Activated gamma-delta T cell treated with Interleukin-2 at 50 U/mL for 16 hours (primary cell): ENCODE measurements around the gene COX6B2.
"Not testable (repeated sequence)": the region's sequence is repeated elsewhere in the genome, so short reads cannot be mapped to it uniquely, and the experiment has no call there.

Source experiments
- DNase-seq: peaks from one replicate; pipeline ENCODE4 v3.0.0-alpha.2; 2020

COX6B2 gene

DNA sequence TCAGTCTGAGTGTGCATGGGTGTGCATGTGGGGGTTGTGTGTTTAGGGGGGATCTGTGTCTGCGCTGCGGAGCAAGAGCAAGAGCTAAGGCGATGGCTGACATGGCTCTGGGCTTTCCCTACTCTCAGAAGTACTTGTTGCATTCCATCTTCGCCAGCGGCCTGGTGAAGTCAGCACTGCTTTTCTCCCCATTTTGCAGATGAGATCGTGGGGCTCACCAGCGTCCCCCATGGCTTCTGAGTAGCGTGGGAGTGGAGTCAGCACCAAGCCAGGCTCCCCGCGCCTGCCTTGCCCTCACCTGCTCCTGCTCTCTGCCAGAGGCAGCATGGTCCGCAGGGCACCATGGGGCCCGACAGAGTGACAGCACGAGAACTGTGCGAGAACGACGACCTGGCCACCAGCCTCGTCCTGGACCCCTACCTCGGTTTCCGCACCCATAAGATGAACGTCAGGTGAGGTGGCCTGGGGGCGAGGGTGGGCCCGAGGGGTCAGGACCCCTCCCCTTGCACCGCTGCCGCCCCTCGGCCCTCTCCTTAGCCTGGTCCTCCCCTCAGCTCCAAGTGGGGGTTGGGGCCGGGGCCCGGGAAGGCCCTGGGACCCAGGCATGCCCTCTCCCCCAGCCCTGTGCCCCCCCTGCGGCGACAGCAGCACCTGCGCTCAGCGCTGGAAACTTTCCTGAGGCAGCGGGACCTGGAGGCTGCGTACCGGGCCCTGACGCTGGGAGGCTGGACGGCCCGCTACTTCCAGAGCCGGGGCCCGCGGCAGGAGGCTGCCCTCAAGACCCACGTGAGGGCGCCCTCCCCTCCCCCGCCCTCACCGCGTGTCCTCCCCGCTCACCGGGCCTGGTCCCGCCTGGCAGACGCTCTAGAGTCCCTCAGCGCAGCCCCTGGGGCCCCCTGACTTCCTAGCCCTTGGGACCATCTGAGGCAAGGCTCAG, 12.7 kb downstream of the COX6B2 start:
- DNase-seq = no peak

DNA sequence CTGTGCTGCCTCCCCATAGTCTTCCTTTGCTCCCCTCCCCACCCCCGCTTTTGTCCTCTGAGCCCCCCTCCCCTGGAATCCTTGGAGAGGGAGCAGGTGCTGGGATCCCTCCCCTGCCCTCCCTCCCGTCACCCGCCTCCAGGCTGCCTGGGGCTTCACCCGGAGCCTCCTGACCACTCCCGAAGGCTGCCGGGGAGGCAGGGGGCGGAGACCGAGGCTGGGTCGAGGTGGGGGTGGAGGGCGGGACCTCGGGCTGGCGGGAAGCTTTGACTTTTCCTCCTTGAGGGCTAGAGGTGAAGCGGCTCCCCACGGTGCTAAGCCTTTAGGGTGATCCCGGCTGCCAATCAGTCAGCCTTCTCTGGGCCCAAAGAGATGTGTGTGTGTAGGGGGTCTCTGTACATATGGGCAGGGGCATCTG, 13.3 kb downstream of the COX6B2 start:
- DNase-seq = no peak

DNA sequence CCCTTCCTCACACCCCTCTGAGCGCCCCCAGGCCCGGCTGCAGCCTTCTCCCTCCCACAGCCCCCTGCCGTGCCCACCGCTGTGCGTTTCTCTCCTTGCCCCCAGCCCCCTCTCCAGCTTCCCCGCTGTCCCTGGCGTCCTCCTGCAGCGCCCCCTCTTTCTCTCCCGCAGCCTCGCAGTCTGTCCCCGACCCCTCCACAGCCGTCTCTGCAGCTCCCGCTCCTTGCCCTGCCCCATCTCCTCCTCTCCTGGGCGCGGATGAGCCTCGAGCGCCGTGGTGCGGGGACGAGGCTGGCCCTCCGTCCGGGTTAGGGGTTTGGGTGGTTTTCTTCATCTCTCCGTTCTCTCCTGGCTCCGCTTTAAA, 13.8 kb downstream of the COX6B2 start:
- no peak for DNase-seq

DNA sequence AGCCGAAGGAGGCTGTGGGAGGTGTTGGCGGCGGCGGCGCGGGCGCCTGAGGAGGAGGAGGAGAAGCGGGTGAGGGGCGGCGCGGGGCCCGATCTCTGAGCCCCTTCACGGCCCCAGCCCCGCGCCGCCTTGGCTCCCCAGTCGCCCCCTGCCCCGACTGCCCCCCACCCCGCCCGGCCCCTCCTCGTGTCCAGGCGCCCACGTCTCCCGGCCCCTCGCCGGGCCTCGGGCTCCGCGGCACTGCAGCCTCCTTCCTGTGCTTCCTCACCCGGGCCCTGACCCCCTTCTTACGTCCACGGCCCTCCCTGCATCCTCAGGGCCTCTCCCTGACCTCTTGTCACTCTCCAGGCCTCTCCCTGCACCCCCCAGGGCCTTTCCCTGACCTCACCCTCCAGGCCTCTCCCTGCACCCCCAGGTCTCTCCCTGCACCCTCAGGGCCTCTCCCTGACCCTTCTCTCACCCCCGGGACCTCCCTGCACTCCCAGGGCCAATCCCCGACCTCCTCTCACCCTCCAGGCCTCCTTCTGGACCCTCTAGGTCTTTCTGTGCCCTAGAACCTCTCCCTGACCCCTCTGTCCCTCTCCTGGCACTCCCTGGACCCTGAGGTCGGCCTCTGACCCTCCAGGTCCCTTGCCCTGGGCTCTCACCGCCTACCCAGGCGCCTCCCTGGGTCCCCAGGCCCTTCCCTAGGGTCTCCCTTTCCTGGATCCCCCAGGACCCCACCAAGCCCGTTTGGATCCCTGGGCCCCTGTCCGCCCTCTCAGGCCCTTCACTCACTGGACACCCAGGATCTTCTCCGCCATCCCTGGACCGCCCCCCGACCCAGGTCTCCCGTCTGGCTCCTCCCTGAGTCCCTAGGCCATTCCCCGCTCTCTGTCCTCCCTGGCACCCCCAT, 14.4 kb downstream of the COX6B2 start:
- no peak for DNase-seq

DNA sequence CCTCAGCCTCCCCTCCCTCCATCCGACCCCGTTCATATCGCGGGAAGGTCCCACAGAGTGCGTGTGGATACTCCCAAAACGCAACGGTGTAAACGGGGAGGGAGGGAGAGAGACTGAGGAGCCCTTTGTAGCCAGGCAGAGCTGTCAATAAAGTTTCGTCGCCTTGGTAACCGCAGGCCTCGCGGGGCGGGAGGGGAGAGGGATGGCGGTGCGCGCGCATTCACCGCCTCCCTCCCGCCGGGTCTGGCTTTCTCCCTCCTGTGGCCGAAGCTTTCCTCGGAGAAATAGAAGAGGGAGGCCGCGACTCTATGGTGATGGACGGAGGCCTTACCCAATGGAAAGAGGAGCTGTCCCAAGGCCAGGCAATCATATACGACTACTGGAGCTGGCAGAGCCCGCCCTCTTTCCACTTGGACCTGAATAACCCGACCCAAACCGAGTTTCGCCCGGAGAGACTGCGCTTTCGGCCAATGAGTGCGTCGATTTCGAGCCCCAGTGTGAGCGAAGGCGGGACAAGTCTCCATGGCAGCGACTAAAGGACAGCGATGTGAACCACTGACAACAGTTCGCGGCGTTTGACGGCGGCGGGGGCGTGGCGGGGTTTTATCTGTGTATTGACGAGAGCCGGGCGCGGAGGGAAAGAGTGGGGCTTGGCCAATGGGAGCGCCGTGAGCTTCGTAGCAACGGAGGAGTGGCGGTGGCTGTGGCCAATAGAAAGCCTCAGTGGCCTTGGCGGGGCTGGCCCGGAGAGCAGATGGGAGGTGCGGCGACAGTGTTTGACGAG, 15.2 kb downstream of the COX6B2 start, which contains the start of gene KMT5C:
KMT5C (plus strand) TSS at position 772 of the 784 bp plus-strand sequence. CDS start 2,061 bp downstream, outside the sequence.
- DNase-seq = peak; percentile 100

DNA sequence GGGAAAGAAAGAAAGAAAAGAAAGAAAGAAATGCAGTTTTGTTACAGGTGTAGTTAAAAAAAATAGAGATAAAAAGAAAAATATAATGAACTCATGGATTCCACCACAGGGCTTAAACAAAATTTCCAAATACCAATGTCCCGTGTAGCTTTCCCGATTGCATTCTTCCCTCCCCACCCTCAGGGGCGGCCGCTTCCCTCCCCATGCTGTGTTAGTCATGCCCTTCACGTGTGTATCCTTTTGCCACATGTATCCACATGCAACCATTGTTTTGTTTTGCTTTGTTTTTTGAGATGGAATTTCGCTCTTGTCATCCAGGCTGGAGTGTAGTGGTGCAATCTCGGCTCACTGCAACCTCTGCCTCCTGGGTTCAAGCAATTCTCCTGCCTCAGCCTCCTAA, 18.4 kb downstream of the COX6B2 start:
- DNase-seq = no peak

DNA sequence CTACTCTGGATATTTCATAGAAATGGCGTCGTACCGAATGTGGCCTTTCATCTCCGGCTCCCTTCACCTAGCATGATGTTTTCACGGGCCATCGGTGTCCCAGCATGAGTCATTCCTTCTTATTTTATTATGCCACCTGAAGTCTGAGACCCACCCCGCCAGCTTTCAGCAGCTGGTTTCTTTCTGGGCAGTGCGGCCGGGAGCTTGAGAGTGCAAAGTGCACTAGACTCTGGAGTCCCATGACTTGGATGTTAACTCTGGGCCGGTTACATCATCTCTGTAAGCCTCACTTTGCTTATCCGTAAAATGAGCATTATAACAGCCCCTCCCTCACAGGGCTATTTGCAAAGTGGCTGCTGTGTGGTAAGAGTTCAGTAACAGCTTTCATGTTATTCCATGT, 20.6 kb downstream of the COX6B2 start:
- no peak for DNase-seq

DNA sequence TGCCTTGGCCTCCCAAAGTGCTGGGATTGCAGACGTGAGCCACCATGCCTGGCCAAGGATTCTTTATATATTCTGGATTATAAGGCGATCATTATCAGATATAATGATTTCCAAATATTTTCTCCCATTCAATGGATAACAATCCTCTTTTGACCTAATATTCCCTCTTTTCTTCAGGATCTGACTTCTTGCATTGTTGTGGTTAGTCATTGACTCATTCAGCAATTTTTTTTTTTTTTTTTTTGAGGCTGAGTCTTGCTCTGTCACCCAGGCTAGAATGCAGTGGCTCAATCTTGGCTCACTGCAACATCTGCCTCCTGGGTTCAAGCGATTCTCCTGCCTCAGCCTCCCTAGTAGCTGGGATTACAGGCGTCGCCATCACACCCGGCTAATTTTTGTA, 24.7 kb downstream of the COX6B2 start:
- DNase-seq = not testable (repeated sequence)

DNA sequence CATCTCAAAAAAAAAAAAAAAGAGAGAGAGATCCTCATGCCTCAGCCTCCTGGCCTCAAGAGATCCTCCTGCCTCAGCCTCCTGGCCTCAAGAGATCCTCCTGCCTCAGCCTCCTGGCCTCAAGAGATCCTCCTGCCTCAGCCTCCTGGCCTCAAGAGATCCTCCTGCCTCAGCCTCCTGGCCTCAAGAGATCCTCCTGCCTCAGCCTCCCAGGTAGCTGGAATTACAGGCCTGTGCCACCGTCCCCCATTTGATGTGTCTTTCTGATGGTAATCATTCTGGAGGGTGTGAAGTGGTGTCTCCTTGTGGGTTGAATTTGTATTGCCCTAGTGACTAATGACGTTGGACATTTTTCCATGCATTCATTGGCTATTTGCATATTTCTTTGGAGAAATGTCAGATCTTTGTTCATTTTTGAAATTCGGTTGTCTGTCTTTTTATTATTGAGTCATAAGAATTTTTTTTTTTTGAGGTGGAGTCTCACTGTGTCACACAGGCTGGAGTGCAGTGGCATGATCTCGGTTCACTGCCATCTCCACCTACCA, 25.7 kb downstream of the COX6B2 start:
- DNase-seq = not testable (repeated sequence)

DNA sequence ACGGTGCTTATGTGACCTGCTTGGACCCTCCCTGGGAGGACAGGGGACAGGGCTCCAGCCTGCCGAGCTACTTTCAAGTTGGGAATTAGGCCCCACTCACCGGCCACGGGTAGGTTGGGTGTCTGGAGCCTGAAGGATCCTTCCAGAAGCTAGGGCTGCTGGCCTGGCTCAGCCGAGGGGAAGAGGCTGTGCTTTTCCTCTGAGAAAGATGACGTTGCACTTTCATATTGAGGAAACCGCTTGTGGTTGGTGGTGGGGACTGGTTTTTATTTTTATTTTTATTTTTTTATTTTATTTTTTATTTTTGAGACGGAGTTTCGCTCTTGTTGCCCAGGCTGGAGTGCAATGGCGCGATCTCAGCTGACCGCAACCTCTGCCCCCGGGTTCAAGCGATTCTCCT, 29.3 kb downstream of the COX6B2 start, which contains the start of gene TMEM150B:
TMEM150B (minus strand) TSS at position 170 of the 400 bp plus-strand sequence. CDS start 4,305 bp downstream, outside the sequence.
- no peak for DNase-seq

DNA sequence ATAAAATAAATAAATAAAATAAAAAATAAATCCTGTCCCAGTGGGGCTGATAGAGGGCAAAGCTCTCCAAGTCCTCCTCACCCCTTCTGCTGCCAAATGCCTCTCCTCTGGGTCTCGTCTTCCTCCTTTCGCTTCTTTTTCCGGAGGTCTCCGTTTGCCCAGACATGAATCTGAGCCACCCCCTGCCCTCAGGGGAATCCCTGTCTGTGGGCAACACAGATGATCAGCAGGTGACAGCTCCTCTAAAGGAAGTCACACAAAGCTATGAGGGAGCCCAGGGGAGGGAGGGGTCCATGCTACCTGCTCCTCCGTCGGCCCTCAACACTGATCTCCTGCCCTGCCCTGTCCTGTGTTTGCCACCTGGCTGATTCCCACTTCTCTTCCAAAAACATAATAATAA, 29.9 kb downstream of the COX6B2 start:
- no peak for DNase-seq

DNA sequence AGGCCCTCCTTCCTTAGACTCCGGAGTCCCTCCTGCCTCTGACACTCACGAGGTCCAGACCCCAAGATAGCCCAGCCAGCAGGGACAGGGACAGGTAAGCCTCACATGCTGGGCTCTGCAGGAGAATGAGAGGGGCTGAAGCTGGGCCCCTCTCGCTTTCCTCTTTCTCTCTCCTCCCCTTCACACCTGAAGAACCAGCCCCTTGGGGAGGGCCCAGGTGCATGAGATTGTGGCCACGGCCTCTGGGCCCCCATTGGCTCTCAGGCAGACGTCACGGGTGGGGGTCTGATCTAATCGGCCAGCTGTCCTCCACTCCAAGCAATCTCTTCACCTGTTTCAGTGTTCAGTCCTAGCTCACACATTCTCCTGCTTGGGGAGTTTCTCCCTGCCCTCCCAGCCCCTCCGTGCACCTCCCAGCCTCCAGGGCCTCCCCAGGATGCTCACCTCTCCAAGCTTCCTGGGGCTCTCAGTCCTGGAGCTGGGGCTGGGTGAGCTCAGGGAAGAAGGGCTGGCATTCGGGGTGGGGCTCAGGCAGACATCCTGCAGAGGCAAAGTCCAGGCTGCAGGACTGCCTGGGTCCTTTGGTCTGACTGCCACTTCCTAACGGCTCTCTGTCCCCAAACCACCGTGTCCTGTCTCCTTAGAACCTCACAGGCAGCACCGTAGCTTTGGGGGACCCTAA, 32.2 kb downstream of the COX6B2 start:
- no peak for DNase-seq

DNA sequence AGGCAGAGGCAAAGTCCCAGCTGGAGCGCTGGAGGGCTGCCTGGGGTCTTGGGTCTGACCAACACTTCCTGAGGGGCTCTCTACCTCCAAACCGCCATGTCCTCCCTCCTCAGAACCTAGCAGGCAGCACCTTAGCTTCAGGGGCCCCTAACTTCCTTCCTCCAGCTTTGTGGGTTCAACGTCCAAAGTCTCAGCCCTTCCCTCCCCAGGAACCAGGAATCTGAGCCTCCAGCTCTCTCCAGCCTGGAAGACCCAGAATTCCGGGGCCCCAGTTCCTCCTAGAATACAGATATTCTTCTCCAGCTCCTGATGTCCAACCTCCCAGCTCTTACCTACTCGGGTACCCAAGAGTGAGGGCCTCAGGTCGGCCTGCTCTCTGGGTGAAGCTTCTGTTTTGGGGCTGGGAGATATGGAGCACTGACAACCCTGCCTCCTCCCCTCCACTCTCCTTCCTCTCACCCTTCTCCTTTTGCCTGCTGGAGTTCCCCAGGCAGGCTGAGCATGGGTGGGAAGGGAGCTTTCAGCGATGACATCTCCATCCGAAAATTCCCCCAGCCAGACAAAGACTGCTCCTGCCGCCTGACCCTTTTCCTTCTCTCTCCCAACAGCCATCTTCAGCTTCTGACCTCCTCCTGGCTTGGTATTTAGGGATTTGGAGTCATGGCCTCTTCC, 32.9 kb downstream of the COX6B2 start:
- no peak for DNase-seq

DNA sequence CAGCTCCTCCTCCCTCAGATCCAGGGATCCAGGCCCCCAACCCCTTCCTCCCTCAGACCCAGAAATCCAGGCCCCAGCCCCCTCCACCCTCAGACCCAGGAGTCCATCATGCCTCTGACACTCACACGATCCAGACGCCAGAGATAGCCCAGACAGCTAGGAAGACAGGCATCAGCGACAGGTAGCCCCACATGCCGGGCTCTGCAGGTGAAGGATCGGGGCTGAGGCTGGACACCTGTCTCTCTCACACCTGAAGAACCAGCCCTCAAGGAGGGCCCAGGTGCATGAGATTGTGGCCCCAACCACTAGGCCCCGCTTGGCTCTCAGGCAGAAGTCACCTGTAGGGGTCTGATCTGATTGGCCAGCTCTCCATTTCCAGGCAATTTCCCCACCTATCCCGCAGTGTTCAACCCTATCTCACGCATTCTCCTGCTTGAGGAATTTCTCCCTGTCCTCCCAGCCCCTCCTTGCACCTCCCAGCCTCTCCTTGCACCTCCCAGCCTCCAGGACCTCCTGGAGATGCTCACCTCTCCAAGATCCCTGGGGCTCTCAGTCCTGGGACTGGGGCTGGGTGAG, 33.6 kb downstream of the COX6B2 start:
- no peak for DNase-seq

DNA sequence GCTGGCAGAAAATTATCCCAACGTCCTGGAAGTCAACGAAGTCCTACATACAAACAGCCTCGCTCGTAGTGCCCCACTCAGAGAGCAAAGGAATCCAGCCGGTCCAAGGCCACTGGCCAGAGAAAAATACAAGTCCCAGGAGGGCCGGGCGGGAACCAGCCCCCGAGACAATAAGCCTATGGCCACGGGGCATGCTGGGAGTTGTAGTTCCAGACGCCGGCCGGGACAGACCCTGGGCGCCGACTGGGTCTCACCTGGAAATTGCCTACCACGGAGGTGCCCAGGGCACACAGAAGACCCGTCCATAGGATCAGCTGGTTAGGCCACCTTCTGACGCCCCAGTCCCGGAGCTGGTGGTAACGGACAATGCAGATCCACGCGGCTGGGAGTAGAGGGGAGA, 34.7 kb downstream of the COX6B2 start:
- DNase-seq = no peak

DNA sequence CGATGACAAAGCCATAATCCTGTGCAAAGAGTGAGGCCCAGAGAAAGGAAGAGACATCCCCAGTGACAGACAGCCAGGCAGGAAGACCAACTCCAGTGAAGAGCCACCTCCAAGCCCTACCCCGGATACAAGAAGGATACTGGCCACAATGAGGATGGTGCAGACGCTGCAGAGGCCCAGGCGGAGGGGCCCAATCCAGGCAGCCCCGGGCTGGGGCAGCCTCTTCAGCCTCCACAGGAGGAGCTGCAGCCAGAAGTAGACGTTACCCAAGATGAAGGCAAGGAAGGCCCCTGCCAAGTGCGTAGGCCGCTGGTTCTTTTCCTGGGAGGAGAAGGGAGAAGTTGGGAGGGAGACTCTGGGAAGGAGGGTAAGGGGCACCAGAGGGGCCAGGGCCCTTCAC, 37.9 kb downstream of the COX6B2 start:
- no peak for DNase-seq

DNA sequence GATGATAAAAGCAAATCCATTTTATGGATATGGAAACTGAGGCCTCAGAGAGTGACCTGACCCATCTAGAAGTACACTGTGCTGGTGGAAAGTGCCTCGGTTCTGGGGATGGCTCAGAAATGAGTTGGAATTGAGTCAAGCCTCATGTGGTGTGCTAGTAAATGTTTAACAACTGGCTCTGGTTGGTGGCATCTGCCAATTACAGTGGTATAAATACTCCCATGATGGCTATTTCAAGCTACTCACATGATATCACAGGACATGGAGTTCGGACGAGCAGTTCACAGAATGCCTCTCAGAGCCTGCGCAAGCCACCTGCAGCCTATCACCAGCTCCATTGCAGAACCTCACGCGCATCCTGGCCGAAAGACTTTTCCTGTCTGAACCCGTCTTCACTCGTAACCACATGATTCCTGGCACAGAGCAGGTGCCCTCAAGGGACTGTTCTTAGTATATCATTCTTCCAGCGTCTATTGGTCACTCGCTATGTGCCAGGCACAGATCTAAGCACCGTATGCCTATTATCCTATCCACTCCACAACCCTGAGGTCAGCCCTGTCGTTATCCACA, 38.5 kb downstream of the COX6B2 start:
- DNase-seq = no peak

DNA sequence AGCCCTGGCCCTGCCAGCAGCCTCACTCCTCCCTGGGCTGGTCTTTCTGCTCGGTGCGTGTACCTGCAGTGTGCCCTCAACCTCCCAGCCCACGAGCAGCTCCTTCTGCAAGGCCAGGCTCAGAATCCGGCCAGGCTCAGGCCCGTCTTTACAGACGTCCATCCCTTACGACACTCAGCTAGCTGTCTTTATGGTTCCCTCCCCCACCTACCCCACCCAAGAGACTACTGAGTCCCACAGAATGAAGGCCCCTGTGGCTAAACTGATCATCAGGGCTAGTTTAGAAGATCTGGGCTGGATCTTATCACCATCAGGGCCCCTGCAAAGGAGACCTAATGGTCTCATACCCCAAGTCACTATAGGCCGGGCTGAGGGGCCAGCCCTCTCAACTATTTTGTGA, 40.1 kb downstream of the COX6B2 start:
- no peak for DNase-seq

DNA sequence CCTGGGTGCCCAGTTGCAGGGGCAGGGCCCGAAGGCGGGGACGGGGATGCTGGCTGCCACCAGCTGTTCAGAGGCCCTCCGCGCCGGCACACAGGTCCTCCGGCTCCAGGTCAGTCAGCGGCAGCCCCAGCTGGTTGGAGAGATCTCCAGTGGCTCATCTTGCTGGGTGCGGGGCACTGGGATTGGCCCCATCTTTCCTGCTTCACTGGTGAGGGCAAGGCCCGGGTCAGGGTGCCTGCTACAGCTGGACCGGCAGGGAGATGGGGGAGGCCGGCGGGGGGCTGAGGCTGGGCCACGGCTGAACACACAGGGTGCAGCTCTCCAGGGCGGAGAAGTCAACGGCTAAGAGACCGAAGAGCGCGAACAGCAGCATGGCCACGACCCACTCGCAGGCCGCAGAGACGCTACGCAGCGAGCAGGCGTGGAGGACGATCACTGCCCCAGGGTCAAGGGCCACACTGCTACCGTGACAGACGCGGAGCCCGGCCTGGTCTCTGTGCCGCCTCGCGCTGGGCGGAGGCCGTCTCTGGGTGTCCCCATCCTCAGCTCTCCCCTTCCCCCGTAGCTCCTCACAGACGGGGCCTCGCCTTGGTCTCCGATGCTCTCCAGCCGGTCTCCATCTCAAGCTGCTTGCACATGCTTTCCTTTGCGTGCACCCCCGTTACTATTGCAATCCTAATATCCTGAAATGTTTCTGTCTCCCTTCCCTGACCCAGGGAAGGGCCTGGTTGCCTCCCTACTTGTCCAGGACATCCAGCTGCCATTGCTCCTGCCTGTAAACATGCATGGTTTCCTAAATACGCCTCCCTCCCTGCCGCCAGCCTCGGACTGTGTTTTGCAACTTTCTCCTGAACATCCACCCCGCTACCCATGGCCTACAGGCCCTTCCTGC, 41.7 kb downstream of the COX6B2 start:
- no peak for DNase-seq
